ENCODE results near the gene LARP1.
"Not testable (repeated sequence)": the region's sequence is repeated elsewhere in the genome, so short reads cannot be mapped to it uniquely, and the experiment has no call there.

The LARP1 gene

GRCh38 chr5:154794525-154795234 lies 39.5 kb downstream of the LARP1 start:
- DNase-seq, result no peak

DNA sequence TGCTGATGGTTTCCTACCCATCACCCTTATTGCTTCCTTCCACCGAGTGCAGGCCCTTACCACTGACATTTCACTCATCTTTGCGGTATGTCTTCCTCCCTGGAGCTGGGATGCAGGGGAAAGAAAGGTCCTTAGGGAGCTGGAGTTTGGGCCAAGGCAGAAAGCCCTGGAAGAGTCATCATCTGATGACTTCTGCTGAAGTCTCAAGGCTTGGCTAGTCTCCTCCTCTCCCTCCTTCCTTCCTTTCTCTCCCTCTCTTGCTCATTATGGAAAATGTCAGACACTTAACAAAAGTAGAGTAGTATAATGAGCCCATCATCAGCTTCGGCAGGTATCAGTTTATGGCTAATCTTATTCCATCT lies 40.0 kb downstream of the LARP1 start:
- DNase-seq, result no peak

DNA sequence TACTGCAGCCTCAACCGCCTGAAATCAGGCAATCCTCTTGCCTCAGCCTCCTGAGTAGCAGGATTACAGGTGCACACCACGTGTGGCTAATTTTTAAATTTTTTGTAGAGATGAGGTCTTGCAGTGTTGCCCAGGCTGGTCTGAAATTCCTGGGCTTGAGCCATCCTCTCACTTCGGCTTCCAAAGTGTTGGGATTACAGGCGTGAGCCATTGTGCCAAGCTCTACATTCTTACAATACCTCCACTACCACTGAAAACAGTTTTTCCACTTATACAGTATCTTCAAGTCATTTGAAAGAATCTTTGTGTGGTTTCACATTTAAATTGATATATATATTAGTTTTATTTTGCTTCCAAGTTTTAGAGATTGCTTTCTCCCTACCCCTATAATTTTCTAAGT lies 42.6 kb downstream of the LARP1 start:
- no peak for DNase-seq

DNA sequence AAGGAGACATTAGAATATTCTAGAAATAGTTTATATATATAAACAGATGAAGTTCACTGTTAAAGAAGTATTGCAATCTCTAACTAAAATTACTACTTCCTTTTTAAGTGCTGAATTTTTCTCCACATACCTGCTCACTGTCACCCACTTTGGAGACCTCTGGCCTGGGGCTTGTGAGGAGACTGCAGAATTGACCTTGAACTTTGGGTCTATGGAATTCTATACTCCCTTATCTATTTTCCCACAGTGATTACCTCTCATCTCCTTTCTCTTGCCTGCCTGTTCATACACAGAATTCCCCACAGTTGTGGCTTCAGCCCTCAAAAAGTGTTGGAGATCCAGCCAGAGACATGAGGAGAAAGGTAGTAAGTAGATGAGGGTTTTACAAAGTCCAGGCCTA lies 45.4 kb downstream of the LARP1 start:
- DNase-seq, result no peak

- DNase-seq, result no peak
Measured at GRCh38 chr5:154801083-154801482, 45.9 kb downstream of the LARP1 start.

DNA sequence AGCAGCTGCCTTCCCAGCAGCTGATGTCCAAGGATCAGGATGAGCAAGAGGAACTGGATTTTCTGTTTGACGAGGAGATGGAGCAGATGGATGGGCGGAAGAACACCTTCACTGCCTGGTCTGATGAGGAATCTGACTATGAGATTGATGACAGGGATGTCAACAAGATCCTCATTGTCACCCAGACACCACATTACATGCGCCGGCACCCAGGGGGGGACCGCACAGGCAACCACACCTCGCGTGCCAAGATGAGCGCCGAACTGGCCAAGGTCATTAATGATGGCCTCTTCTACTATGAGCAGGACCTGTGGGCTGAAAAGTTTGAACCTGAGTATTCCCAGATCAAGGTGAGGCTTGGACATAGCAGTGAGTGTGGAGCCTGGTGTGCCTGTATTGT lies 46.9 kb downstream of the LARP1 start:
- no peak for DNase-seq

DNA sequence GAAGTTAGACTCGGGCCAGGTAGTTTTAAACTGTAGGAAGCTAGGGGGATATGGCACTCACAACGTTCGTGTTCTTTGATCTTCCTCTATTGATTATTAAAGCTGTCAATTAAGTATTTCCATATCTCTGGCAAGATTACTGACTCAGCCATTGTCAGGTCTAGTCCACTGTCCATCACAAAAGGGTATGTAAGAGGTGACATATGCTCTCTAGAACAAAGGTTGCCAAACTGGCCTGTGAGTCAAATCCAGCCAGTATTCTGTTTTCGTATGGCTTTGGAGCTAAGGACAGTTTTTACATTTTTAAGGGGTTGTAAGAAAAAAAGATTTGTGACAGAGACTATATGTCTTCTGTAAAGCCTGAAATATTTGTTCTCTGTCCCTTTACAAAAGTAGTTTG lies 51.0 kb downstream of the LARP1 start:
- no peak for DNase-seq

DNA sequence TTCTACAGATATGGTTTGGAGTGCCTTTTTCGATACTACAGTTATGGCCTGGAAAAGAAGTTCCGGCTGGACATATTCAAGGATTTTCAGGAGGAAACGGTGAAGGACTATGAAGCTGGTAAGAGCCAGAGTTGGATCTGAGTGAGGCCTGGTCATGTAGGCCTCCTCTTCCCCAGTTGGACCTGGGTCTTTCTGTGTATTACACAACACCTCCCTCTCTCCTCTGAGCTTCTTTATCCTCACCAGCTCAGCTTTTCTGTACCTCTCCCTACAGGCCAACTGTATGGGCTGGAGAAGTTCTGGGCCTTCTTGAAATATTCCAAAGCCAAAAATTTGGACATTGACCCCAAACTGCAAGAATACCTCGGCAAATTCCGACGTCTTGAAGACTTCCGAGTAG lies 56.1 kb downstream of the LARP1 start:
- no peak for DNase-seq

GRCh38 chr5:154811653-154812465 lies 56.7 kb downstream of the LARP1 start:
- DNase-seq, result no peak

GRCh38 chr5:154813158-154813557 lies 58.0 kb downstream of the LARP1 start:
- DNase-seq, result no peak

DNA sequence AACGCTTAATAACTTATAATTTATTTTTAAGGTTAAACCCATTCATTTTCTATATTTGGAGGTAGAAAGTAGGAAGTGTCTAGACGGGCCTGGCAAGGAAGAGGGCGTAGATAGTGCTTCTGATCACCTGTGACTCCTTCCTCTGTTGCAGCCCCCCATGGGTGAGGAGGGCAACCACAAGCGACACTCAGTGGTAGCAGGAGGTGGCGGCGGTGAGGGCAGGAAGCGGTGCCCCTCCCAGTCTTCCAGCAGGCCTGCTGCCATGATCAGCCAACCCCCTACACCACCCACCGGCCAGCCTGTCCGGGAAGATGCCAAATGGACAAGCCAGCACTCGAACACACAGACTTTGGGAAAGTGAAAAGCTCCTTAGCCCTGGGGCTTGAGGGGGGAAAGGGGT lies 58.6 kb downstream of the LARP1 start:
- no peak for DNase-seq

GRCh38 chr5:154815025-154815424 lies 59.8 kb downstream of the LARP1 start:
- DNase-seq, result no peak

- DNase-seq, result no peak
Measured at GRCh38 chr5:154815684-154816247, 60.6 kb downstream of the LARP1 start.

GRCh38 chr5:154816891-154817492 lies 61.8 kb downstream of the LARP1 start:
- no peak for DNase-seq

- DNase-seq, result no peak
Measured at GRCh38 chr5:154817815-154818214, 62.6 kb downstream of the LARP1 start.

- DNase-seq, result no peak
Measured at GRCh38 chr5:154818471-154819116, 63.4 kb downstream of the LARP1 start.

DNA sequence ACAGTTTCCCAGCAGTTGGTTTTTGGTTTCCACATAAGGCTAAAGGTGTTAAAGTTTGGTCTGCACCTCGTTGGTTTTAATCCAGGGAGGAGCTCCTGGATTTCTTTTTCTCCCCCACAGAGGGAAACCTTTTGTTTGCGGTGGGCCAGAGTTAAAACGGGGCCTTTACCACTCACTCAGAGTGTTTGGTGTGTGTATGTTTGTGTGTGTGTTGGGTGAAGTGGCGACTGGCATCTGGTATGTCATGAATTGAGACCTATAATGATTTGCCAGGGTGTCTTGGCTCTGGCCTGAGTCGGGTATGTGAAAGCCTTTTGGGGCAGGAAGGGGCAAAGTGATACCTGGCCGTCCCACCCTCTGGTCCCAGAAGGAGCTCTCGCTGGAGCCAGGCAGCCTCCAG lies 64.4 kb downstream of the LARP1 start:
- no peak for DNase-seq

- DNase-seq, result no peak
Measured at GRCh38 chr5:154820383-154820782, 65.2 kb downstream of the LARP1 start.

DNA sequence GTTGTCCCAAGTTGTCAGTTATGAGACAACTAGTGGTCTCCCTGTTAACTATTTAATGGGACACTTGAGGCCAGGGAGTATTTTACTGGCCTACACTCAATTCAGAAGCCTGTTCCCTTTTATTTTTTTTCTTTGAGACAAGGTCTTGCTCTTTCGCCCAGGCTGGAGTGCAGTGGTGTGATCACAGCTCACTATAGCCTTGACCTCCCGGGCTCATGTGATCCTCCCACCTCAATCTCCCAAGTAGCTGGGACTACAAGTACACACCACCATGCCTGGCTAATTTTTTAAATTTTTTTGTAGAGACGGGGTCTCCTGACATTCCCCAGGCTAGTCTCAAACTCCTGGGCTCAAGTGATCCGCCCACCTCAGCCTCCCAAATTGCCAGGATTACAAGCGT lies 67.7 kb downstream of the LARP1 start:
- not testable (repeated sequence) for DNase-seq

GRCh38 chr5:154823605-154824004 lies 68.4 kb downstream of the LARP1 start:
- no peak for DNase-seq

GRCh38 chr5:154824070-154824469 lies 68.9 kb downstream of the LARP1 start:
- DNase-seq, result no peak

DNA sequence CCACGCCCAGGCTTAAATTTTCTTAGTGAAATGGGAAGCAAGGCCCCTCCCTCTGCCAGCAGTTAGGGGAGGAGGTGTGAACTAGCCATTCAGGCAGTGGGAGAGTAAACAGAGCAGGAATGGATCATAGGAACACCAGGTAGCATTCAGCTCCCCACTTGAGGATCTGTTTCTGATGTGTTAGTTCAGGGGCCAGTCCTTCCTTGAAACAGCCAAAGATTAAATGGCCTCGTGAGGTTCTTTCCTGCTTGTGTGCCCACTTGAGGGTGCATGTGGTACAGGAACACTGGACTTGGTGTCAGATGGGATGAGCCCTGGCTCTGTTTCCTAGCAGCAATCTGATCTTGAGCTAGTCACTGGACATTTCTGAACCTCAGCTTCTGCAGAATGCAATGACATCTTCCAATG lies 74.0 kb downstream of the LARP1 start:
- no peak for DNase-seq

GRCh38 chr5:154829589-154830218 lies 74.5 kb downstream of the LARP1 start:
- DNase-seq, result no peak
